GM12872 (cell line): ENCODE measurements around the gene MRPS15.

Experiments used
- TF ChIP-seq, protein P1 (sequence below): IDR thresholded peaks from 3 replicates; pipeline ENCODE4 v1.5.1; 2011; ENCODE audit warnings: low read depth, mild to moderate bottlenecking, low read length, moderate library complexity; ENCODE audit not compliant: insufficient read depth

Gene MRPS15

DNA sequence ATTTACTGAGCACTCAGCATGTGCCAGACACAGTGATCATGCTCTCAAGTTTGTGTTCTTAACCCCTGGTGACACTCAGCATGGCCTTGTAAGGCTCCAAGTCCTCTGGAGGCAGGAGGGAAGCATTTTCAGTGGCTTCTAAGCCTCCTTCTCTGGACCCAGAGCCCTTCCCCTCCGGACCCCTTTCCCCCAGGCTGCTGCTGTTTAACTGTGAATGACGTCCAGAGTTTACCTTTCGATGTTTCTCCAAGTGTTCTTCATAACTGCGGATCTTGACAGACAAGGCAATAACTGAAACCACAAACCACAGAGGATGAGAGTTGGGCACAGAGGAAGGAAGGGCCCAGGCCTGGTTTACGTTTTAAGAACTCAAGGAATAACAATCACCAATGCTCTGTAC, 6.5 kb downstream of the MRPS15 start:
- TF ChIP-seq, protein P1, sequence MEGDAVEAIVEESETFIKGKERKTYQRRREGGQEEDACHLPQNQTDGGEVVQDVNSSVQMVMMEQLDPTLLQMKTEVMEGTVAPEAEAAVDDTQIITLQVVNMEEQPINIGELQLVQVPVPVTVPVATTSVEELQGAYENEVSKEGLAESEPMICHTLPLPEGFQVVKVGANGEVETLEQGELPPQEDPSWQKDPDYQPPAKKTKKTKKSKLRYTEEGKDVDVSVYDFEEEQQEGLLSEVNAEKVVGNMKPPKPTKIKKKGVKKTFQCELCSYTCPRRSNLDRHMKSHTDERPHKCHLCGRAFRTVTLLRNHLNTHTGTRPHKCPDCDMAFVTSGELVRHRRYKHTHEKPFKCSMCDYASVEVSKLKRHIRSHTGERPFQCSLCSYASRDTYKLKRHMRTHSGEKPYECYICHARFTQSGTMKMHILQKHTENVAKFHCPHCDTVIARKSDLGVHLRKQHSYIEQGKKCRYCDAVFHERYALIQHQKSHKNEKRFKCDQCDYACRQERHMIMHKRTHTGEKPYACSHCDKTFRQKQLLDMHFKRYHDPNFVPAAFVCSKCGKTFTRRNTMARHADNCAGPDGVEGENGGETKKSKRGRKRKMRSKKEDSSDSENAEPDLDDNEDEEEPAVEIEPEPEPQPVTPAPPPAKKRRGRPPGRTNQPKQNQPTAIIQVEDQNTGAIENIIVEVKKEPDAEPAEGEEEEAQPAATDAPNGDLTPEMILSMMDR, result no peak

DNA sequence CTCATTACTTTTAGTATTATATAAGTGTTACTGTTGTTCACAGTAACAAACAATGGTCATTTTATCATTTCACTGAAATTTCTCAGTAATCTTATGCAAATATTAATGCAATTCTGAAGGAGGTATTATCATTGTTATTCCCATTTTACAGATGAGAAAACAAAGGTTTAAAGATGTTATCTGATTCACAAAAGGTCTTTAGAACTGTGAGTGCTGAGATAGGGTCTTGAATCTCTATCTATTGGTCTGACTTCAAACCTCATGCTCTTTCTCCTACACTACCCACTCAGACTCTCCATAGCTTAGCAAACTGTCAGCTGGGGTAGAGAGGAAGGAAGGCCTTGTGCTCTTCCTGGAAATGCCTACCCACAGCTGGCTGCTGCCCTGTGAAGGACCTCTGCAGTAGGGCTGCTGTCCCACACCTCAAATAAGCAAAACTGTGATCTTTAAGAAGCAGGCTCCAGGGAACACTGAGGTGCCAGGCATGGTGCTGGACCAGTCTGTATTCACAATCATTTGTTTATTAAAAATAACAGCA, 7.7 kb downstream of the MRPS15 start:
- TF ChIP-seq, protein P1, result no peak

DNA sequence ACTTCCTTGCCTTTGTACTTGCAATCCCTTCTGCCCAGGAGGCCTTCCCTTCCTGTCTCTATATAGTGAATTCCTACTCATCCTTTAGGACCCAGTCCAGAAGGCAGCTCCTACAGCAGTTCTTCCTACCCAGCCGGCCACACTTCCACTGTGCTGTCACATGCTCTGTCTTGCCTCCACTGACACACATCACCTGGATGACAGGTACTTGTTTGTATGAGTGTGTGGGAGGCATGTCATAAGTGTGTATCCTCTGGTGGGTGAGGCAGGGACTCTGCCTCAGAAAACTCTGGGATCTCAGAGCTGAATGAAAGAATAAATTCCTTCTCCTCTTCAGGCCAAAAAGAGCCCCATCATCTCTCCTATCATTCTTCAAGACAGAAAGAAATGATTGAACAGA, 8.8 kb downstream of the MRPS15 start:
- TF ChIP-seq, protein P1, result no peak

DNA sequence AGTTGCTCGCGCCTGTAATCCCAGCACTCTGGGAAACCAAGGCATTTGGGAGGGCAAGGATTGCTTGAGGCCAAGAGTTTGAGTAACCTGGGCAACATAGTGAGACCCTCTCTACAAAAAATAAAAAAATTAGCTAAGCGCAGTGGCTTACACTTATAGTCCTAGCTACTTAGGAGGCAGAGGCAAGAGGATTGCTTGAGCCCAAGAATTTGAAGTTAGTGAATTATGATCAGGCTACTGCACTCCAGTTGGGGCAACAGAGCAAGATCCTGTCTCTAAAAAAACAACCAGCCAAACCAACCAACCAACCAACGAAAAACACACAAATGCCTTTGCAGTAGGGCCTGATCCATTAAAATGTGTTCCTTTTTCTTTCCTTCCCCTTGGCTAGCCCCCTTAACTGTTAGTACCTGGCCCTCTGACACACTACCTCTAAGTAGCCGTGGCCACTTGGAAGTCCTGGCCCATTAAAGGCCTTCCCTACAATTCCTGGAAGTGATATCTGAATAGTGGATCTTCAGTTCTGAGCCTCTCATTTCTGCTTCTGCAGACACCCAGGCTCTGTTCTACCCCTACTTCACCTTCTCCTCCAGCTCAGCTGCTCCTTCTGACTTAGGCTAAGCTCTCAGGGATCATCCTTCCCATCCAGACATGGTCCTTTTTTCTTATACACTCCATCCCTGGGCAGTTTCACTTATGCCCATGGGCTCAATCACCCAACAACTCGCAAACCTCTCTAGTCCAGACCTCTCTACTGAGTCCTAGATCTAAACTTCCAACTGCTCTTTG, 10.4 kb downstream of the MRPS15 start:
- TF ChIP-seq, protein P1, result no peak

DNA sequence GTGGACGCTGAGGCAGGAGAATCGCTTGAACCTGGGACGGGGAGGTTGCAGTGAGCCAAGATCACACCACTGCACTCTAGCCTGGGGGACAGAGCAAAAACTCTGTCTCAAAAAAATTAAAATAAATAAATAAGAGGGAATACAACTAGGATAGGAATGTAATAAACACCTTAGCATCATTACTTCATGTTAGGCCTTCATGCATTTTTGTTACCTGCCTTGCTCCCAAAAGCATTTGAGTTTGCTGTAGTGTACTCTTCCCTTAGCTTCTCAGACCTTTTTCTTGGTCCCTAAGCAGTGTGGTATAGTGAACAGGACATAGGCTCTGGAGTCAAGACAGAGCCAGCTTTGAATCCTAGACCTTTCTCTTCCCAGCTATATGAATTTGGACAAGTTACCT, 11.1 kb downstream of the MRPS15 start:
- TF ChIP-seq, protein P1, result no peak

DNA sequence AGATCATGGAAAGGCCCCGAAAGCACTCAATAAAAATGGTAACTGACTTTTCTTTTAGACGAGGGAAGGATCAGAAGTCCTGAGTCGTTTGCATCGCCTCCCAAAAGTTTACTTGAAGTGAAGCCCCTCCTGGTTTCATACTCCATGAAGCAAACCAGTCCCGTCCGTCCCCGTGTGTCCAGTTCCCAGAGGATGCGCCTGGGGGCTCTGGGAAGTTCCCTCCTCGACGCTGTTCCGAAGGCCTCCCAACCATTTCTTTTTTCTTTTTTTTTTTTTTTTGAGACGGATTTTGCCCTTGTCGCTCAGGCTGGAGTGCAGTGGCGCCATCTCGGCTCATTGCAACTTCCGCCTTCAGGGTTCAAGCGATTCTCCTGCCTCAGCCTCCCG, 13.3 kb downstream of the MRPS15 start:
- TF ChIP-seq, protein P1, result no peak

DNA sequence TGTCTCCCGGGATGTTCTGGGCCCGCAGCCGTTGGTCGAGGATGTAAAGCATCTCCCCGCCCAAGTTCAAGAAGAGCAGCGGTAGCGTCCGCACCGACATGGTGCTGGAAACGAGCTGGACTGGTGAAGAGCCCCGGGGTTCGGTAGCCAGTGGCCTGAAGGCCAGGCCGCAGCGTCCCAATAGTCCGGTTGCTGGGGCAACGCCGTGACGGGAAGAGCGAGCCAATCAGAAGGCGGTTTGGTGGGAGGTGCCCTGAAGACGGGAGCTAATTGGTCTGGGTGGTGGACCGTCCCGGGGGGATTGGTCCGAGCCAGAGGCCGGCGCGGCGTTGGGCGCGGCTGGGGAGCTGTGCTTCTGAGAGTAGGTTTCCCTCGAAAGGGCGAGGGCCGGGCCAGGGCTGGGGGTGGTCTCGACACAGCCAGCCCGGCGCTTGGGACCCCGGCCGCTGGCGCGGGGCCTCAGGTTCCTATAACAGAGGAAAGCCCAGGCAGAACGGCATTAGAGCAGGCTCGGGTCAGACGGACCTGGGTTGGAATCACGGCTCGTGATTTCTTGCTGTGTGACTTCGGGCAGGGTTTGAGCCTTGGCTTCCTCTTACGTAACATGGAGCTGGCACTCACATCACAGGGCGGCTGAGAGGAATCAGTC, 13.8 kb downstream of the MRPS15 start, which contains the start of gene OSCP1:
Gene OSCP1 (minus strand): TSS at position 182 of the 649 bp plus-strand sequence. CDS start 82 bp downstream, at position 100.
- TF ChIP-seq, protein P1, result no peak
